ENCODE measurements around the gene OR8I2. TPM values are rescaled to one million over a fixed set of nuclear protein-coding genes. Genes with fewer than 3 reads are reported as not detected.
A peak's percentile ranks its signal among the peaks of the same experiment; 100 is the strongest.

Gene OR8I2
- total and polyA plus RNA-seq, 8 donors = not detected

DNA sequence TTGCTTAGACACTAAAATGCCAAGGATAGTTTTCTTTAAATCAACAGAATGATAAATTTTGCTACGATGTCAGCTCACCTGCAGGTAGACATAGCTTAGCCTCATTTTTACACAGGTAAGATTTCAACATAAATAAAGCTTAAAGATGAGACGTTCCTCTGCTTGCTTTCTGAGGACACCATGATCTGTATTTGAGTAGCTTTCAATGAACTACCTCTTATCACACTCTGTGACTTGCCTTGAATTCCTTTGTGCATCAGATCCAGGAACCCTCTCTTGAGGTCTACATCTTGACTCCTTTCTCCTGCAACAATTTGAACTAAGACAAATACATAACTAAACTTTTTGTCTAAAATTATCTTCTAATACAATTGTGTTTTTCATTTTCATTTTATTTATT lies 26.1 kb upstream of the OR8I2 start:
- intact Hi-C loops (cut with DNase I; ENCODE audit: low total_unique reads) = no loop called here
- Histone ChIP-seq H3K4me1 (no peaks in the 10 kb centered on the region), H3K27me3 (no peaks in the 10 kb centered on the region), H3K36me3 (no peaks in the 10 kb centered on the region), H3K9me3 (peaks cover 0 to 13% (median 0%) of the 10 kb centered on the region in 4 donors), H3K27ac (no peak overlapping the region), H3K4me3 (no peak overlapping the region)
- DNase-seq = no peak
- TF ChIP-seq, protein P1, sequence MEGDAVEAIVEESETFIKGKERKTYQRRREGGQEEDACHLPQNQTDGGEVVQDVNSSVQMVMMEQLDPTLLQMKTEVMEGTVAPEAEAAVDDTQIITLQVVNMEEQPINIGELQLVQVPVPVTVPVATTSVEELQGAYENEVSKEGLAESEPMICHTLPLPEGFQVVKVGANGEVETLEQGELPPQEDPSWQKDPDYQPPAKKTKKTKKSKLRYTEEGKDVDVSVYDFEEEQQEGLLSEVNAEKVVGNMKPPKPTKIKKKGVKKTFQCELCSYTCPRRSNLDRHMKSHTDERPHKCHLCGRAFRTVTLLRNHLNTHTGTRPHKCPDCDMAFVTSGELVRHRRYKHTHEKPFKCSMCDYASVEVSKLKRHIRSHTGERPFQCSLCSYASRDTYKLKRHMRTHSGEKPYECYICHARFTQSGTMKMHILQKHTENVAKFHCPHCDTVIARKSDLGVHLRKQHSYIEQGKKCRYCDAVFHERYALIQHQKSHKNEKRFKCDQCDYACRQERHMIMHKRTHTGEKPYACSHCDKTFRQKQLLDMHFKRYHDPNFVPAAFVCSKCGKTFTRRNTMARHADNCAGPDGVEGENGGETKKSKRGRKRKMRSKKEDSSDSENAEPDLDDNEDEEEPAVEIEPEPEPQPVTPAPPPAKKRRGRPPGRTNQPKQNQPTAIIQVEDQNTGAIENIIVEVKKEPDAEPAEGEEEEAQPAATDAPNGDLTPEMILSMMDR (IDR thresholded peaks at IDR 0.05) = no peak
- no peak for TF ChIP-seq POLR2A (IDR thresholded peaks at IDR 0.05)
- no peak for TF ChIP-seq EP300 (IDR thresholded peaks at IDR 0.05)
- no peak for TF ChIP-seq POLR2AphosphoS5 (IDR thresholded peaks at IDR 0.05)
- 51 to 69% (median 62%) methylated on average over 2 of the region's 2 CpGs for WGBS, 5 donors

DNA sequence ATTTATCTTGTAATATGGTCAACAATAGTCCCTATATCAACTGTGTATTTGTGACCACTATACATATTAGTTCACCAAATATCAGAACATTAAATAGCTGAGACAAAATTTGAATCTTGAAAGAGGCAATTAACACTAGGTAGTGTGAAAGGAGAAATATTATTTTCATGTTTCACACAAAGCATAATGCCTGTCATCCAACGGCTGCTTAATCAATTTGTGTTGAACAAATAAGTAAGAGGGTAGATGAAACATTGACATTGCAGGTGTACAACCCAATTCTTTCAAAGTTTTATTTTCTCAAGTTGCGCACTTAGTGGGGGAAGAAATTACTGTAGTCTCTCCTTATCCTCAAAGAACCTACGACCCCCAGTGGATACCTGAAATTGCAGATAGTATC lies 3.4 kb upstream of the OR8I2 start:
- Histone ChIP-seq H3K4me3 (no peak overlapping the region), H3K27ac (no peak overlapping the region), H3K36me3 (no peaks in the 10 kb centered on the region), H3K9me3 (no peaks in the 10 kb centered on the region), H3K27me3 (no peaks in the 10 kb centered on the region), H3K4me1 (no peaks in the 10 kb centered on the region)
- TF ChIP-seq POLR2A (IDR thresholded peaks at IDR 0.05) = no peak
- no peak for TF ChIP-seq POLR2AphosphoS5 (IDR thresholded peaks at IDR 0.05)
- TF ChIP-seq EP300 (IDR thresholded peaks at IDR 0.05) = no peak
- TF ChIP-seq, protein P1 (IDR thresholded peaks at IDR 0.05) = no peak
- 28 to 67% (median 58%) methylated on average over 3 of the region's 3 CpGs for WGBS, 5 donors
- DNase-seq = peak in 1 of 2 donors; percentile 2
- intact Hi-C loops (cut with DNase I; ENCODE audit: low total_unique reads) = no loop called here

DNA sequence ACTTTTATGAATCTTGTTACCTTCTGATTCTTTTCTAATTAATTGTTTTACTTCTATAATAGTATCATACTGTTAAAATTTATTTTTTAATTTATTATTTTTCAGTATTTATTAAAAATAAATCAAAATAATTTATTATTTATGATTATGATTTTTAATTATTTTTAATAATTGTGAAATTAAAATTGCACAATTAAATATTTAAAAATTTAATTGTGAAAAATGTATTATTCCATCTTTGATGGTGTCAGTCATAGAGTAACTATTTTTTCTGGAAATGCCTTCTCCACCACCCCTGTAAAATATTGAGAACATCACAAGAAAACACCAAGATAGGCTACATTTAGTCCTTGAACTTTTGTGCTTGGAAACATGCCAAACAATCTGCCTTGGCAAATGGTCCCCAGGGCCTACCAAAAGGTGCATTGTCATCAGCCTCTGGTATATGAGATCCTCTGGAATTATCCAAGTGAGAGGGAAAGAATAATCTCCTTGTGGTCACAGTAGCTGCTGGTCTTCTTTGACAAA lies 10.2 kb downstream of the OR8I2 start, which contains the start of gene OR8H2:
TSS of gene OR8H2 (plus strand) at position 478 of the 528 bp plus-strand sequence. CDS start 1,356 bp downstream, outside the sequence.
- intact Hi-C loops (cut with DNase I; ENCODE audit: low total_unique reads) = no loop called here
- no peak within 1 kb of the TSS for H3K4me3 ChIP-seq

DNA sequence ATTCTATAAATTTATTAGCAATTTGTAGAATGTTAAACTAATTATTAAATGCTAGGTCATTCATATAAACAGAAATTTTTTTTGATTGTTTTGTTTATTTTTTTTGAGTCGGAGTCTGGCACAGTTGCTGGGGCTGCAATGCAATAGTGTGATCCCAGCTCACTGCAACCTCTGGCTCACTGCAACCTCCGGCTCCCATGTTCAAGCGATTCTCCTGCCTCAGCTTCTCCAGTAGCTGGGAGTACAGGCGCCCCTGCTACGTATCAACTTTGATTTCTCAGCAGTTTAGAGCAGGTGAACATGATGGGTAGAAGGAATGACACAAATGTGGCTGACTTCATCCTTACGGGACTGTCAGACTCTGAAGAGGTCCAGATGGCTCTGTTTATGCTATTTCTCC lies 29.0 kb downstream of the OR8I2 start, which contains the start of gene OR8H3:
TSS of gene OR8H3 (plus strand) at position 301 of the 400 bp plus-strand sequence. CDS start at position 301, 0 bp downstream.
- Histone ChIP-seq H3K4me3 (no peak within 1 kb of the TSS), H3K36me3 (no peaks in the 10 kb centered on the region), H3K27me3 (no peaks in the 10 kb centered on the region), H3K4me1 (no peaks in the 10 kb centered on the region), H3K27ac (no peak within 1 kb of the TSS), H3K9me3 (peaks cover 0 to 6% (median 0%) of the 10 kb centered on the region in 4 donors)
- TF ChIP-seq, protein P1 (IDR thresholded peaks at IDR 0.05) = no peak
- no peak for TF ChIP-seq POLR2AphosphoS5 (IDR thresholded peaks at IDR 0.05)
- no peak for TF ChIP-seq POLR2A (IDR thresholded peaks at IDR 0.05)
- TF ChIP-seq EP300 (IDR thresholded peaks at IDR 0.05) = no peak
- 70 to 86% (median 76%) methylated on average over 6 of the region's 6 CpGs for WGBS, 5 donors
- DNase-seq = no peak
- intact Hi-C loops (cut with DNase I; ENCODE audit: low total_unique reads) = no loop called here

More for the DNA sequence above, 10.2 kb downstream of the OR8I2 start, which contains the start of gene OR8H2:
- no peak for TF ChIP-seq POLR2AphosphoS5 (IDR thresholded peaks at IDR 0.05)
- TF ChIP-seq, protein P1 (IDR thresholded peaks at IDR 0.05) = no peak
- H3K9me3 ChIP-seq = peaks cover 0 to 7% (median 2%) of the 10 kb centered on the region in 4 donors
- no peaks in the 10 kb centered on the region for H3K27me3 ChIP-seq
- no peaks in the 10 kb centered on the region for H3K4me1 ChIP-seq
- no peak for DNase-seq
- no peak within 1 kb of the TSS for H3K27ac ChIP-seq
- H3K36me3 ChIP-seq = no peaks in the 10 kb centered on the region

All from stomach (tissue), 9 donors.